IPS-18a (cell line): Measurements from ENCODE around the gene DVL2.

ENCODE experiments used
- H3K27ac ChIP-seq: one replicate; pipeline ENCODE4 v1.5.1; 2013; ENCODE audit warnings: low read length
- H3K27me3 ChIP-seq: one replicate; pipeline ENCODE4 v1.6.1; 2013; ENCODE audit warnings: mild to moderate bottlenecking, low read length; ENCODE audit not compliant: control insufficient read depth, insufficient read depth
- H3K36me3 ChIP-seq: one replicate; pipeline ENCODE4 v1.6.1; 2013; ENCODE audit warnings: low read depth, low read length; ENCODE audit not compliant: control insufficient read depth
- H3K4me1 ChIP-seq: one replicate; pipeline ENCODE4 v1.6.1; 2013; ENCODE audit warnings: low read depth, low read length; ENCODE audit not compliant: control insufficient read depth
- H3K4me3 ChIP-seq: one replicate; pipeline ENCODE4 v1.5.1; 2013; ENCODE audit warnings: low read length
- H3K9ac ChIP-seq: one replicate; pipeline ENCODE4 v1.6.1; 2013; ENCODE audit warnings: mild to moderate bottlenecking, low read length, moderate library complexity
- H3K9me3 ChIP-seq: one replicate; pipeline ENCODE4 v1.6.1; 2013; ENCODE audit warnings: low read depth, low read length; ENCODE audit not compliant: control insufficient read depth

The DVL2 gene

GRCh38 chr17:7233701-7234082 lies 625 bp downstream of the DVL2 start:
- Histone ChIP-seq H3K27me3 (no peaks in the 10 kb centered on the region), H3K27ac (peak overlapping the region; percentile 85), H3K4me1 (peaks cover 13% of the 10 kb centered on the region), H3K9me3 (no peaks in the 10 kb centered on the region), H3K36me3 (peaks cover 41% of the 10 kb centered on the region), H3K9ac (peak overlapping the region; percentile 95), H3K4me3 (peak overlapping the region; percentile 96)

- H3K27ac ChIP-seq = no peak overlapping the region
- no peaks in the 10 kb centered on the region for H3K27me3 ChIP-seq
- H3K36me3 ChIP-seq = peaks cover 50% of the 10 kb centered on the region
- H3K4me1 ChIP-seq = peaks cover 8% of the 10 kb centered on the region
- peak overlapping the region; percentile 13 for H3K4me3 ChIP-seq
- H3K9me3 ChIP-seq = no peaks in the 10 kb centered on the region
- H3K9ac ChIP-seq = no peak overlapping the region
Observed at GRCh38 chr17:7232114-7232513, 2.2 kb downstream of the DVL2 start.

- H3K36me3 ChIP-seq = peaks cover 50% of the 10 kb centered on the region
- no peak overlapping the region for H3K4me3 ChIP-seq
- H3K9ac ChIP-seq = no peak overlapping the region
- no peaks in the 10 kb centered on the region for H3K9me3 ChIP-seq
- H3K4me1 ChIP-seq = peaks cover under 1% of the 10 kb centered on the region
- no peaks in the 10 kb centered on the region for H3K27me3 ChIP-seq
- H3K27ac ChIP-seq = no peak overlapping the region
Observed at GRCh38 chr17:7229504-7229903, 4.8 kb downstream of the DVL2 start.

GRCh38 chr17:7228920-7229319 lies 5.4 kb downstream of the DVL2 start:
- no peaks in the 10 kb centered on the region for H3K27me3 ChIP-seq
- H3K4me1 ChIP-seq = no peaks in the 10 kb centered on the region
- peaks cover 55% of the 10 kb centered on the region for H3K36me3 ChIP-seq
- H3K9me3 ChIP-seq = no peaks in the 10 kb centered on the region
- H3K4me3 ChIP-seq = no peak overlapping the region
- no peak overlapping the region for H3K9ac ChIP-seq
- H3K27ac ChIP-seq = no peak overlapping the region

- no peaks in the 10 kb centered on the region for H3K9me3 ChIP-seq
- peaks cover 74% of the 10 kb centered on the region for H3K36me3 ChIP-seq
- H3K27ac ChIP-seq = no peak overlapping the region
- no peak overlapping the region for H3K4me3 ChIP-seq
- no peaks in the 10 kb centered on the region for H3K27me3 ChIP-seq
- H3K4me1 ChIP-seq = no peaks in the 10 kb centered on the region
- H3K9ac ChIP-seq = no peak overlapping the region
Observed at GRCh38 chr17:7226721-7227710, 7.3 kb downstream of the DVL2 start.

- Histone ChIP-seq H3K27ac (no peak overlapping the region), H3K4me1 (no peaks in the 10 kb centered on the region), H3K4me3 (no peak overlapping the region), H3K9me3 (no peaks in the 10 kb centered on the region), H3K9ac (no peak overlapping the region), H3K36me3 (peaks cover 74% of the 10 kb centered on the region), H3K27me3 (no peaks in the 10 kb centered on the region)
Observed at GRCh38 chr17:7225711-7226331, 8.5 kb downstream of the DVL2 start.

- H3K4me1 ChIP-seq = peaks cover 5% of the 10 kb centered on the region
- no peak overlapping the region for H3K27ac ChIP-seq
- H3K36me3 ChIP-seq = peaks cover 68% of the 10 kb centered on the region
- H3K27me3 ChIP-seq = no peaks in the 10 kb centered on the region
- no peak overlapping the region for H3K9ac ChIP-seq
- no peak overlapping the region for H3K4me3 ChIP-seq
- H3K9me3 ChIP-seq = no peaks in the 10 kb centered on the region
Observed at GRCh38 chr17:7224661-7225111, 9.6 kb downstream of the DVL2 start.

GRCh38 chr17:7224110-7224509 lies 10.2 kb downstream of the DVL2 start:
- H3K27me3 ChIP-seq = no peaks in the 10 kb centered on the region
- peaks cover 62% of the 10 kb centered on the region for H3K36me3 ChIP-seq
- peaks cover 9% of the 10 kb centered on the region for H3K4me1 ChIP-seq
- H3K9ac ChIP-seq = no peak overlapping the region
- H3K9me3 ChIP-seq = no peaks in the 10 kb centered on the region
- H3K4me3 ChIP-seq = no peak overlapping the region
- H3K27ac ChIP-seq = no peak overlapping the region

- Histone ChIP-seq H3K9me3 (no peaks in the 10 kb centered on the region), H3K27ac (no peak overlapping the region), H3K4me1 (peaks cover 16% of the 10 kb centered on the region), H3K27me3 (no peaks in the 10 kb centered on the region), H3K4me3 (no peak overlapping the region), H3K9ac (no peak overlapping the region), H3K36me3 (peaks cover 55% of the 10 kb centered on the region)
Observed at GRCh38 chr17:7223375-7223774, 10.9 kb downstream of the DVL2 start.

- no peak overlapping the region for H3K27ac ChIP-seq
- H3K4me1 ChIP-seq = peaks cover 18% of the 10 kb centered on the region
- no peak overlapping the region for H3K4me3 ChIP-seq
- no peak overlapping the region for H3K9ac ChIP-seq
- peaks cover 51% of the 10 kb centered on the region for H3K36me3 ChIP-seq
- no peaks in the 10 kb centered on the region for H3K27me3 ChIP-seq
- no peaks in the 10 kb centered on the region for H3K9me3 ChIP-seq
Observed at GRCh38 chr17:7222972-7223292, 11.4 kb downstream of the DVL2 start.

GRCh38 chr17:7222093-7222971 lies 12.0 kb downstream of the DVL2 start:
- Histone ChIP-seq H3K27me3 (no peaks in the 10 kb centered on the region), H3K9ac (no peak overlapping the region), H3K4me1 (peaks cover 22% of the 10 kb centered on the region), H3K27ac (no peak overlapping the region), H3K9me3 (no peaks in the 10 kb centered on the region), H3K36me3 (peaks cover 49% of the 10 kb centered on the region), H3K4me3 (no peak overlapping the region)
